ENCODE data around the gene VPS52.
"Not testable (repeated sequence)": the region's sequence is repeated elsewhere in the genome, so short reads cannot be mapped to it uniquely, and the experiment has no call there.

VPS52 gene

DNA sequence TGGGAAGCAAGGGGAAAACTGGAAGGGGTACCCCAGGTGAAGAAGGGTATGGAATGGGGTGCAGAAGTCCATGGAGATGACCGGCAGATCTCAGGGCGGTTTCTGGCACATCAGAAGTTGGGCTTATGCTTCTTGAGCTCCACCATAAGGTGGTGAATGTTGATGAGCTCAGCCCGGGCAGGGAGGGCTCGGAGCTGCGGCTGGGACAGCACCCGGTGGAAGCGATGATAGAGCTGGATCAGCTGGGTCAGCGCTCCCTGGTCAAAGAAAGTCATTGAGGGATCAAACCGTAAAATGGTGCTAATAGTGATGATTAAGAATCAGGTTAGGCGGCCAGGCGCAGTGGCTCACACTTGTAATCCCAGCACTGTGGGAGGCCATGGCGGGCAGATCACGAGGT is 20.9 kb downstream of the VPS52 start:
- no peak for DNase-seq (ENCODE audit: low spot score)

GRCh38 chr6:33249732-33250630 is 21.7 kb downstream of the VPS52 start:
- DNase-seq (ENCODE audit: low spot score): peak; percentile 54

- DNase-seq (ENCODE audit: low spot score): peak; percentile 95
Measured at GRCh38 chr6:33248932-33249731, 22.5 kb downstream of the VPS52 start.

DNA sequence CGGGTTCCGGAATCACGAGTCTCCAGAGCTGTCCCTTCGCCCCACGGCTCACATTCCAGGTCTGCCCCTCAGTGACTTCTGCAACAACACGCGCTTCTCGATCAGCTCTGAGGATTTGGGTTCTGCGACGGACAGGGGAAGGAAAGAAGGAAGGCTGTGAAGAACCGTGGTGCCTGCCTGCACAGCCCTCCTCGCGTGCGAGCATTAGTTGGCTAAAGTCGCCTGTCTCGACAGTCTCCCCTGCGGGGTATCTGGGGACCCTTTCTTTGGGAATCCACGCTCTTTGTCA is 23.1 kb downstream of the VPS52 start:
- DNase-seq (ENCODE audit: low spot score): no peak

- peak; percentile 87 for DNase-seq (ENCODE audit: low spot score)
Measured at GRCh38 chr6:33247977-33248642, 23.6 kb downstream of the VPS52 start.

DNA sequence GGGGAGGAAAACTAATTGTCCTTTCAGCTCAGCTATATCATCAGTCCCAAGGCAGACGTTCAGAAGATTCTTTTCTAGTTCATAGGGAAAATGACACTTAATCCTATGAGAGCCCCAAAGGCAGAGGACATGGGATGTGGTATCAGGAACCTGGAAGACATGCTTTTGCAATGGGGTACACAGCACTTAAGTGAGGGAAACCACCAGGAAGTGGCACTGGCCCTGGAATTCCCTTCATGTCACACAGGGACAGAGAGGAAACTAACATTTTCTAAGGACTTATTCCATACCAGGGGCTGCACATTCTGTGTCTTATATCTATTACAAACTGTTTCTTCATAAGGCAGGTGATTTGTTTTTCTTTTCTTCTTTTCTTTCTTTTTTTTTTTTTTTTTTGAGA is 28.2 kb downstream of the VPS52 start:
- no peak for DNase-seq (ENCODE audit: low spot score)

DNA sequence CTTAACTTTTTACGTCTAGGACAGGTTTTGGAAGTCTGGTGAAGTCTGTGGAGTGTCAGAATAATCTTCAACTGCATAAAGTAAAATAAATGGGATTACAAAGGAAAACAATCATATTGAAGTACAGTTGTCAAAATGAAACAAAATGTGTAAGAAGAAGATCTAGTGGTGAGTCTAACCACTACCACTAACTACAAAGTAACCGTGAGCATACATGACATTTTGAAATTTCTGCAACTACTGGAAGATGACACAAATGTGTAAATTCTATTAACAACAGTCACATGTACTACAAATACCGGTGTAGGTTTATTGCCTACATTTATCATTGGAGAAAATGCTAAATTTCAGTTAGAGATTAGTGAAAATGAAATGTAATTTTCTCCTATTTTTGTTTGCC is 29.7 kb downstream of the VPS52 start:
- DNase-seq (ENCODE audit: low spot score): no peak

GRCh38 chr6:33237741-33238140 is 33.9 kb downstream of the VPS52 start:
- DNase-seq (ENCODE audit: low spot score): no peak

- no peak for DNase-seq (ENCODE audit: low spot score)
Measured at GRCh38 chr6:33236852-33237251, 34.8 kb downstream of the VPS52 start.

DNA sequence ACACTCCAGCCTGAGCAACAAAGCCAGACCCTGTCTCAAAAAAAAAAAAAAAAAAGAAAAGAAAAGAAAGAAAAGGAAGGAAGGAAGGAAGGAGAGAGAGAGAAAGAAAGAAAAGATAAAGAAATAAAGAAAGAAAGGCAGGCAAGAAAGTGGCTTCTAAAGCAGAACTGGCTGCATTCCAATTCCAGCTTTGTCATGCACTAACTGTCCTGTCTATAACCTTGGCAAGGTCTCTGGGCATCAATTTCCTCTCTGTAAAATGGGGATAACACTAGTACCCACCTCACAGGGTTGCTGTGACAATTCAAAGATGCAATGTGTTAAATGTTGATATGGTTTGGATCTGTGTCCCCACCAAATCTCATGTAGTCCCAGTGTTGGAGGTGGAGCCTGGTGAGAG is 35.3 kb downstream of the VPS52 start:
- no peak for DNase-seq (ENCODE audit: low spot score)

- DNase-seq (ENCODE audit: low spot score): no peak
Measured at GRCh38 chr6:33235221-33235634, 36.4 kb downstream of the VPS52 start.

DNA sequence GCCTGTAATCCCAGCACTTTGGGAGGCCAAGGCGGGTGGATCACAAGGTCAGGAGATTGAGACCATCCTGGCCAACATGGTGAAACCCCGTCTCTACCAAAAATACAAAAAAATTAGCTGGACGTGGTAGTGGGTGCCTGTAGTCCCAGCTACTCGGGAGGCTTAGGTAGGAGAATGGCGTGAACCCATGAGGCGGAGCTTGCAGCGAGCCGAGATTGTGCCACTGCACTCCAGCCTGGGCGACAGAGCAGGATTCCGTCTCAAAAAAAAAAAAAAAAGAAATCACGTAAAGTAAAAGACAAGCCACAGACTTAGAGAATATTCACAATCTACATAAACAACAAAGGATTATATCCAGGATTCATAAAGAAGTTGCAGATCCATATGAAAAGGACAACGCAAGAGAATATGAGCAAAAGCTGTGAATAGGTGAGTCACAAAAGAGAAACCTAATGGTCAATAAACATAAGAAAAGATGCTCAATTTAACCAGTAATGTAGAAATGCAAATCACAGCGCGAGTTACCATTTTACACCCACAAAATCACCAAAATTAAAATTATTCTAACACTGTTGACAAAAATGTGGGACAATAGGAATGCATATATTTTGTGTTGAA is 45.1 kb downstream of the VPS52 start:
- not testable (repeated sequence) for DNase-seq (ENCODE audit: low spot score)

DNA sequence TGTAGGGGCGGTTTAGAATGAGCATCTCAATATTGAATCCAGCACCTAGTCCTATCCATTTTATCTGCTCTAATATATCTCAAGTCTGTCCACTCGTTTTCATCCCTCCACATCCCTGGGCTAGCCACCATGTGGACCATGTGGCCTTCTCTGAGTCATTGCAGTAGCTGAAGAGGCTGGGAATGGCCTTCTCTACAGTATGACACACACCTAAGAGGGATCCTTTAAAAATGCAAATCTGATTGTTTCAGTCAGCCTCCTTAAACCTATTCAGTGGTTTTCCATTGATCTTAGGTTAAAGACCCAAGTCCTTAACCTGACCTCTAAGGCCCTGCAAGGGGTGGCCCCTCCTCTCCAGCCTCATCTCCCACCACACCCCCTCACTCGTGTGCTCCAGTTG is 54.0 kb downstream of the VPS52 start:
- no peak for DNase-seq (ENCODE audit: low spot score)

GRCh38 chr6:33217246-33217645 is 54.4 kb downstream of the VPS52 start:
- no peak for DNase-seq (ENCODE audit: low spot score)

- no peak for DNase-seq (ENCODE audit: low spot score)
Measured at GRCh38 chr6:33216117-33216649, 55.5 kb downstream of the VPS52 start.

DNA sequence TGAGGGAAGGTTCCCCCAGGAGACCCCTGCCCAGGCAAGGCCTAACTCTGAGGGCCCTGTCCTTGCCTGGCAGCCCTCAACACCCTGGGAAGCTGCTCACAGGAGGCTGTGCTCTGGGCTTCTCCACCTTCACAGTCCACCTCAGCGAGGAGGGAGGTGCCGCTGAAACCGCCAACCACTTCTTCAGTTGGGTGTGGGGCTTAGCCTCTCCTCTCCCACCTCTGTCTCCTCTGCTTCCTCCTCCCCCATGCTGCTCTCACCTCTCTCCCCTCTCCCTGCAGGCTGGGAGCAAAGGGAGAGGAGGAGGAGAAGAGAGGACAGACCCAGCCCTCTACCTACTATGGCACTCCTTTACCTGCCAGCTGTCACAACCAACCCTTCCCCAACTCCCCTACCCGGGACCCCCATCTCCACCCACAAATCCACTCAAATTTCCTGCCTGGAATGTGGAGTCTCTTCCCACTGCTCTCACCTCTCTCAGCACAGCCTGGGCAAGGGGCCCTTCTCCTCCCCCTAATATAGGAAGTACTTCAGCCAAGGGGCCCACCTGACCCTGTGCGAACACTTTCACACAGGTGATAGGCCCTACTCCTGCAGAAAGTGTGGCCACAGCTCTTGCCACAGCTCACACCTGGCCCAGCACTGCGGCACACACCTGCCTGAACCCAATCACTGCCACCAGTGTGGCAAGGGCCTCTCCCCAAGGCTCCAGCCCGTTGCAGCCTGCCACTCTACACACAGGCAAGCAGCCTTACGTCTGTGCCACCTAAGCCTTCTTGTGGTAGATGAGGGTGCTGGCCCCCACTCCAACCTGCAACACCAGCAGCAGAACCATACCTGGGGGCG is 56.2 kb downstream of the VPS52 start:
- DNase-seq (ENCODE audit: low spot score): no peak

DNA sequence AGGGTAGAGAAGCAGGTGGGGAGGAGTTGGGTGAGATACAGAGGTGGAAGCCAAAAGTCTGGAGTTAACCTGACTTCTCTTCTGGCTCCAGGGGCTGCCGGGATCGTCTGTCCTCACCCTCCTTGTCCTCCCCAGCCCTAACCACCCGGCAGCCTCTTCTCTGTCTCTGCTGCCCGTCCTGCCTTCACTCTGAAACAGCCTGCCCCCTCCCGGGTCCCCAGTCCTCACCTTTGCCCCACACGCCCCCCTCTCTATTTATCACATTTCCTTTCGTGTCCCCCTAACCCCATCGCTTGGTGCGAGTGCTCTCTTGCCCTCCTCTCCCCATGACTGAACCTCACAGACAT is 57.7 kb downstream of the VPS52 start:
- no peak for DNase-seq (ENCODE audit: low spot score)

DNA sequence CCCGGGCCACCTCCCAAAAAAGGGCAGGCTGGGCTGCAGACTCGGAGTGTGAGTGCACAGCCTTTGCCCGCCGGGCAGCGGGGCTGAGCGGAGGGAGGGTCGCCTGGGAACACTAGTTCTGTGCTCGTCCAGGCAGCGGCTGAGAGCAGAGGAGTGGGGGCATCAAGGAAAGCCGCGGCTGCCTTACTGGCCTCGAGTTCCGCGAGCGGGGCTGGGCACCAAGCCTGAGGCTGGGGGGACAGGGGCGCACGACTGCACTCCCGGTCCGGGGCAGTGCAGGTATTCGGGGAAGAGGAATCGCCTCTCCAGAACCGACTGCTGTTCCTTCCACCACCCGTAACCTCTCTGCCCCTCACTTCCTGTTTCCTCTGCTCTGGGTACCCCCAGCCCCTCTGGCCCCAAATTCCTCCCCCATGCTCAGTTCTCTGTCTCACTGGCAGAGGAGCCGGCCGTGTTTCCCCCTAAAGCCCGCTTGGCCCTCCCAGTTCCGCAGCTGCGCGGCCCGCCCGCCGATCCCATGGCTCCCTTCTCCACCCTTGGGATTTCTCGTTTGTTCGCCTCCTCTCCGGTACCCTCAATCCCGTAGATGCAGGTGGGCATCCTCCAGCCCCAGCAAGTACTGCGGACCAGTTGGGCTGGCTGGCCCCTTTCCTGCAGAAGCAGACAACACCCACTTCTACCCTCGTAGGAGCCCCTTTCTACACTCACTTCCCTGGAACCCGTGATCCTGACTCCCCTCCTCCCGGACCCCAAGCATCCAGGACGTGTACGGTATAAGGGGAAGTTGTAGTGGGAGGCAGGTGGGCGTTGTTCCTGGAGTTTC is 58.3 kb downstream of the VPS52 start:
- DNase-seq (ENCODE audit: low spot score): peak; percentile 67

GRCh38 chr6:33212857-33213165 is 58.9 kb downstream of the VPS52 start:
- no peak for DNase-seq (ENCODE audit: low spot score)

DNA sequence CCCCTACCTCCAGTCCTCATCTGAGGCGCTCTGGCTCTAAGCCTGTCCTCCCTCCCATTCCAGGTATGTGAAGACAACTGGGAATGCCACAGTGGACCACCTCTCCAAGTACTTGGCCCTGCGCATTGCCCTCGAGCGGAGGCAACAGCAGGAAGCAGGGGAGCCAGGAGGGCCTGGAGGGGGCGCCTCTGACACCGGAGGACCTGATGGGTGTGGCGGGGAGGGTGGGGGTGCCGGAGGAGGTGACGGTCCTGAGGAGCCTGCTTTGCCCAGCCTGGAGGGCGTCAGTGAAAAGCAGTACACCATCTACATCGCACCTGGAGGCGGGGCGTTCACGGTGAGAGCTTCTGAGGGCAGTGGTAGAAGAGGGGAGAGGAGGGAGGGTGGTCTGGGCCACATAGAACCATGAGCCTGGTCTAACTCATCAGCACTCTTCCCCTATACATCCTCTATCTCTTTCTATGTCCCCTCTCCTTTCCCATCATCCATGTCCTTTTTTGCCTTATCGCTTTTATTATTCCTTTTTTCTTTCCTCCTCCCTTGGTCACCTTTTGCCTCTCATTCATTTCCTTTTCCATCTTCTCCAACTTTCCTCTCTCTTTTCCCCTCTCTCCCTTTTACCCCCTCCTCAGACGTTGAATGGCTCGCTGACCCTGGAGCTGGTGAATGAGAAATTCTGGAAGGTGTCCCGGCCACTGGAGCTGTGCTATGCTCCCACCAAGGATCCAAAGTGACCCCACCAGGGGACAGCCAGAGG is 59.8 kb downstream of the VPS52 start:
- no peak for DNase-seq (ENCODE audit: low spot score)

Data from GM03348 (cell line).